Fibroblast of lung (primary cell): Measurements from ENCODE around the gene HRCT1.

Source experiments
- EZH2 ChIP-seq: IDR thresholded peaks from 2 replicates; pipeline ENCODE4 v1.5.1; 2012; ENCODE audit warnings: low read length, control low read depth, mild to moderate bottlenecking; ENCODE audit errors: missing control alignments
- TF ChIP-seq, protein P1 (sequence below), 2 donors: IDR thresholded peaks in 1 of 2; conservative IDR thresholded peaks in 1 of 2; 1 replicate in 1 of 2; 2 replicates in 1 of 2; pipeline ENCODE4 v1.5.1; 2011 to 2012; ENCODE audit warnings: low read length in 2 of 2, control low read depth in 1 of 2, inconsistent platforms in 1 of 2, low read depth in 1 of 2, mild to moderate bottlenecking in 1 of 2

DNA sequence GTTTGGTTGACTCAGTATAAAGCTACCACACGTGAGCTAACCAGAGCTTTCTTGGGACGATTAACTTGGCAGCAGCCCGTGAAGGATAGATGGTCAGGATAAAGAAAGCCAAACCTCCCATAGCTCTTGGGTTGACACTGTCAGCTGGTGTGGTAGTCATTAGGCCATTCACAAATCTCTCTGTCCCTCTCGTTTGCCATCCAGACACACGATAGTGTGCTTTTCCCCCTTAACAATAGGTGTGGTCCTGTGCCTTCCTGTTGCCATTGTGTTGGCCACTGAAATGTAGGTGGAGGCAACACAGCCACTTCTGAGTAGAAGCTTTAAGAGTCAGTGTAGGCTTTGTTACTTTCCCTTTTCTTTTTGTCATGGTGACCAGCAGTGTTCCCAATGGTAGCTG lies 47.5 kb upstream of the HRCT1 start:
- TF ChIP-seq, protein P1, sequence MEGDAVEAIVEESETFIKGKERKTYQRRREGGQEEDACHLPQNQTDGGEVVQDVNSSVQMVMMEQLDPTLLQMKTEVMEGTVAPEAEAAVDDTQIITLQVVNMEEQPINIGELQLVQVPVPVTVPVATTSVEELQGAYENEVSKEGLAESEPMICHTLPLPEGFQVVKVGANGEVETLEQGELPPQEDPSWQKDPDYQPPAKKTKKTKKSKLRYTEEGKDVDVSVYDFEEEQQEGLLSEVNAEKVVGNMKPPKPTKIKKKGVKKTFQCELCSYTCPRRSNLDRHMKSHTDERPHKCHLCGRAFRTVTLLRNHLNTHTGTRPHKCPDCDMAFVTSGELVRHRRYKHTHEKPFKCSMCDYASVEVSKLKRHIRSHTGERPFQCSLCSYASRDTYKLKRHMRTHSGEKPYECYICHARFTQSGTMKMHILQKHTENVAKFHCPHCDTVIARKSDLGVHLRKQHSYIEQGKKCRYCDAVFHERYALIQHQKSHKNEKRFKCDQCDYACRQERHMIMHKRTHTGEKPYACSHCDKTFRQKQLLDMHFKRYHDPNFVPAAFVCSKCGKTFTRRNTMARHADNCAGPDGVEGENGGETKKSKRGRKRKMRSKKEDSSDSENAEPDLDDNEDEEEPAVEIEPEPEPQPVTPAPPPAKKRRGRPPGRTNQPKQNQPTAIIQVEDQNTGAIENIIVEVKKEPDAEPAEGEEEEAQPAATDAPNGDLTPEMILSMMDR (conservative IDR thresholded peaks at IDR 0.05 in 1 of 2, IDR thresholded peaks at IDR 0.05 in 1 of 2; ENCODE audit: low read depth in 1 of 2, low read length in 2 of 2) = no peak
- TF ChIP-seq EZH2 = no peak
